ENCODE results near the gene CDC14B. TPM values are rescaled to one million over a fixed set of nuclear protein-coding genes. Genes with fewer than 3 reads are reported as not detected.

The CDC14B gene
- total RNA-seq, 1 donor from 2014 or later, result 26.0 TPM

DNA sequence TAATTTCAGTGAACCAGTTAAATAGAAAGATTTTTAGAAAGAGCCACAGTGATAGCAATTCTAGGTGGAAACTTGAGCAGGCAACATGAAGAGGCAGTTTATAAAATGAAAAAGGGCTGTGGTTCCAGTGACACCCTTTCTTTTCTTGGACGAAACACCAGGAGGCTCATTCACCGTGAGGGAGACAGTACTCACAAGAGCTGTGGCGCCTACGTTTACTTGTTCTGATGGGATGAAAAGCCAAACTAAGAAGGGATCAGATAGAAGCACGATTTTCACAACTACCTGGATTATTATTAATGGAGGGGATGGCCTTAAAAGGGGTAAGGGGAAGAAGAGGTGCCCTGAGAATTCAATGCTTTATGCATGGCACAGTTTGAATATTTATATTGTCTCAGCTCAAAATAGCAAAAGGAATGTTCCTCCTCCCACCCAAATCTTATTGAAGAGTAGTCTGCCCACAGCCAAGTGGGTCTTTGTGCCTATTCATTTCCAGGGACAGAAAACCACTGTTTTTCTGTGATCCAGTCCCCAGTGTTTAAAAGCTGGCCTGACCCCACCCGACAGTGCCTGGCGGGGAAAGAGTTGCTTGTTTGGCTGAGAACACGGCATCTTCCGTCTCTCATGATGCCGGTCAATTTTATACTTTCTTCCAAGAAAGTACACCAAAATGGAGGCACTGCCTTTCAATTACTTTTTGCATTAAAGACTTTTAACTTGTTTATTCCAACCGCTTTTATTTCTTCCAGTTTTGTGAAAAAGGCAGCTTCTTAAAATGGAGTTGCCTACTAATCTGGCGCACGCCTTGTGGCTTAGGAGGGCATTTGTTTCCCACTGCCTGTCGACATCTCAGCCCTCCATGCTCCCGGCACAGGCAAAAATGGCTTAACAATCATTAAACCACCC lies 117.8 kb downstream of the CDC14B start:
- DNase-seq, result no peak

DNA sequence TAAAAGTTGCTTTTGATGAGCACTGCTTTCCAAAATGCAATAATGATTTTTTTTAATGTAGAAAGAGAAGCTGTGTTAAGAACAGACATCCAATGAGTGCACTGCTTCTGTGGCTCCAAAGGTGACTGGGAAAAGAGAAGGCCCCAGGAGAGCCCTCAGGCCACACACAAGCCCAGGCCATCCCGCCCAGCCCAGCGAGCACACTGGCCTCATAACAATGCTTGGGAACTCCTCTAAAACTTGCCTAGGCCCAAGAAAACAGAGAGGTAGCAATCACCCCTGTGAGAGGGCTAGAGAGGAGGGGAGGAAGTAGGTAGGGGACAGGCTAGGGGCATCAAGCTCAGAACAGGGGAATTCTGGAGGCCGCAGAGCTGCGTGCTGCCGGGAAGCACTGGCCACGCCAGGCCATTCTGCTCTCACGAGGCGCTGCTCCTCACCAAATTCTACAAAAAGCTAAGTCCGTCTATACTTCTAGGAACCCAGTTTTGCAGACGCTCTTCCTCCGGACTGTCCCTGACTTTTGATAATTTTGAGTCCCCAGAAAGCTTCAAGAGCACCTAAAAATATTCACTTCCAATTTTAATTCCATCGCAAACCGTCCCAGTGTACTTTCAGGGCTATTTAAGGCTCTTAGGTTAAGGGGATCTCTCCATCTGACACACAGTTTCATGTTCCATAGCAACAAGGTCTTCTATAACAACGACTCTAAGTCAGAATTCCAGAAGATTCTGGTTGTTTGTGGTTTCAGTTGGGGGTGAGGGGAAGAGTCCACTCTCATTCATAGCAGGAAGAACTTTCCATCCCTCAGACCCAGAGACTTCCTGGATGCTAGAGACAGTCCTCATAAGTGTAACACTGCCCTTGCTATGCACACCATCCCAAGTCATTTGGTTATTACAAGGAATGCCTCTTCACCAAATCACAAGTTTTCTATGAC lies 118.7 kb downstream of the CDC14B start:
- no peak for DNase-seq

- DNase-seq, result no peak
Measured at GRCh38 chr9:96499257-96499656, 120.4 kb downstream of the CDC14B start.

GRCh38 chr9:96498796-96499195 lies 120.8 kb downstream of the CDC14B start:
- DNase-seq, result no peak

DNA sequence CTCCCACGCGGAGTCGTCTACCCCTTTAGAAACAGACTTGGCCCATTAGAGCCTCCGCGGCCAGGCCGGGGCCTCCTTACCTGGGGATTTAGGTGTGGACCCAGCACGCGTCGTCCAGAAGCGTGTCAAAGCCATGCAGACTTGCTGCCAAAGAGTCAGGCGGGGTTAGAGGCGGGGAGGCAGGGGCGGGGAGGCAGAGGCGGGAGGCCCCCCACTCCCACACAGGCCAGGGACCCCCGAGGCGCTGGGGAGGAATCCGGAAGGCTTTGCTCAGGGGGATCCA lies 122.6 kb downstream of the CDC14B start:
- DNase-seq, result no peak

- DNase-seq, result no peak
Measured at GRCh38 chr9:96496368-96497116, 123.1 kb downstream of the CDC14B start.

GRCh38 chr9:96495341-96495740 lies 124.3 kb downstream of the CDC14B start:
- DNase-seq, result no peak

GRCh38 chr9:96494215-96494800 lies 125.3 kb downstream of the CDC14B start:
- no peak for DNase-seq

DNA sequence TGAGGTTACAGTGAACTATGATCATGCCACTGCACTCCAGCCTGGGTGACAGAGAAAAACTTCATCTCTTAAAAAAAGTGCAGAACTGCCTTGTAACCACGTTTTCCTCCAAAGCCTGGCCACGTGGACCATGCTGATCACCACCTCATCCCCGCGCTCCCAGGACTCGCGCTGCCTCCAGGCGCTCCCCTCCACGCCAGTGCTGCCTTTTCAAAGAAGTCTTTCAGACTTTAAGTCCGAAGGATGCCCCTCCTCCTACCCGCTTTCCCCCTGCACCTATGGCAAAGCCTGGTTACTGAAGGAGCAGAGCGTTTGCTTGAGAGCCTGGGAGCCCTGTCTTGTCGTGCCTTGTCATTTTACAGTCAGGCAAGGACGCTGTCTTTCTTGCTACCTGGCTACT lies 125.9 kb downstream of the CDC14B start:
- DNase-seq, result no peak

- DNase-seq, result no peak
Measured at GRCh38 chr9:96492993-96493531, 126.6 kb downstream of the CDC14B start.

DNA sequence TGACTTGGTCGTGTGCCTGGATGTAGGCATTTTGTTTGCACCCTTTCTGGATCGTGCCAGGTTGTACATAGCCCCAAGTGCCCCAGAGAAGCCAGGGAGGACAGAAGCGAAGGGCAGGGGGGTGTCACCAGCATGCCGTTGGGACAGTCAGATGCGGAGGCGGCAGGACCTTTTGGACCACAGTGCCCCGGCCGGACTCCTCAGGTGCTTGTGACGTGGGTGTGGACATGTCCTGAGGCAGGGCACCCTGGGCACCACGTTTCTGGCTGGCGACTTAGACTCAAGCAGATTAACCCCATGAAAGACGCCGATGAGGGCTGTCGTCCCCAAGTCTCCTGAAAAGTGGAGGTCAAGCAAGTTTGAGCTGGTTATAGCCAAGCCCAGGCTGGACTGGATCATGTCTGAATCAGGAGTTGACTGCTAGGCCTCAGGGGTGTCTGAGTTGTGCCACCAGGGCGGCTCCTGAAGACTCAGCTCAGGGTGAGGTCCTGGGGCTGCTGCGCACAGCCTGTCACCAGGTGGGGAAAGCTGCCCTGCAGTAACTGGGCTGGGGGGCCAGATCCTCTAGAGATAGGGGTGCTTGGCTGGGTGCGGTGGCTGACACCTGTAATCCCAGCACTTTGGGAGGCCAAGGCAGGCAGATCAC lies 127.6 kb downstream of the CDC14B start:
- no peak for DNase-seq

DNA sequence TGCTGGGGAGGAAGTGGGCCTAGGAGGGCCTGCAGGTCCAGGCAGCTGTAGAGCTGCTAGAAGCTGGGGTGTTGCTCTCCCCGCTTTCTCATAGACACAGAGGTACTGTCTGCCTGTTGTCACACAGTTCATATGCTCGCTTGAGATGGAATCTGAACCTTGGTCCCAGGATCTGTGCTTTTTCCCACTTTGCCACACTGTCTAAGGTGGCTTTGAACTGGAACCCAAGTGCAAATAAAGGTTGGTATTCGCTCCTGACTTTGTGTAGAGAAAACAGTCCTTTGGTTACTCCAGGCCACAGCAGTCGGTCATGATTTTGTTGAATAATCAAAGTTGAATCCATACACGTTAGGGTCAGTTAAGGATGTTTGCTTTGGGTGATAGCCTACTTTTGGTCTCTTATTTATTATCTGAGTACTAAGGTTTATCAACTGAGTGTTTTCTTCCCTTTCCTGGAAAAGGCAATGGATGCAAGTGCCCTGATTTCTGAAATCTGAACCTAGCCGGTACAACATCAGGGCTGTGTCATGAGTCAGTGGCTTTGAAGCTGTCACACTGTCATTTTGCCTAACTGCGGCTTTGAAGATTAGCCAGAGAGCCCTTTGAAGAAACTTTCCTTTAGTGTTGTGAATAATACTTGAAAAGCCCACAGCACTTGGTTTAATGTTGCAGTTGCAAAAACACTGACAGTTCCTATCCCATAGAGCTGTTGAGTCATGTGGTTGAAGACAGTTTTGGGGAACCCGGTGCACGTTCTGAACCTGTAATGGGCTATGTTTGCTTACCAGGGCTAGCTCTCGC lies 128.4 kb downstream of the CDC14B start:
- DNase-seq, result no peak

DNA sequence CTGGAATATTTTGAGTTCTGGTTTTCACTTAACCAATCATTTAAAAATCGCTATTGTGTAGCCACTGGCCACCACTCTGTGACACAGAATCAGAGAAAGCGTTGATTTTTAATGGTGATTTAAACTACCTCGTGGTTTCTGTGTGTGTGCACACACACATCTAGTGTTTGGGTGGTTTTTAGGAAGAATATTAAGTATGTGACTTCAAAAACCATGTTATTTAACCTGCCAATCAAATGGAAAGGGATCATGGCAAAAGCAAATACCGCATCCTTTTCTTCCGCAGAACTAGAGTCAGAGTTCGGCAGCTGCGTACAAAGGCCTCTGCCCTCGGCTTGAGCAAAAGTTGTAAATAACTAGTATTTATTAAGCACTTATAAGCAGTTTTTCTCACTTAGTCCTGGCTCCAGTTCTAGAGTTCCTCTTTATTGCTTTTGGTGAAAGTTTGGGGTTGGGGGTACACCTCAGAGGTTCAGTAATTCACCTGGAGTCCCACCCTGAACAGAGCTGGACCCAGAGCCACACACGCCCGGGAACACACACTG lies 129.0 kb downstream of the CDC14B start:
- no peak for DNase-seq

- DNase-seq, result no peak
Measured at GRCh38 chr9:96489482-96489979, 130.1 kb downstream of the CDC14B start.

- DNase-seq, result peak; percentile 27
Measured at GRCh38 chr9:96487949-96488348, 131.7 kb downstream of the CDC14B start.

DNA sequence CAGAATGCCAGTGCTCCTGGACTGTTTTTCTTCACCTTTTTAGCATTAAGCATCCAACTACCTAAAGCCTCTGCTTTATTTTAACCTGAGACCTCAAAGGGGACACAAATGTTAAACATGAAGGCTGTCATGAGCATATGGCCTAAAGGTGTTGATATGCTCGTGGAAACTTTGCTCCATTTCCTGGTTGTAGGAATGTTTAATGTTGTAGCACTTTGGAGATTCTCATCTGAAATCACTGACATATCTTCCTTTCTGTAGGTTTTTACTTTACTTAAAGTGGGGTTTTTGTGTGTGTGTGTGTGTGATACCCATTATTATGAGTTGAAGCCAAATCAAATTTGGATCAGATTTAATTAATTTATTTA lies 132.6 kb downstream of the CDC14B start:
- no peak for DNase-seq

DNA sequence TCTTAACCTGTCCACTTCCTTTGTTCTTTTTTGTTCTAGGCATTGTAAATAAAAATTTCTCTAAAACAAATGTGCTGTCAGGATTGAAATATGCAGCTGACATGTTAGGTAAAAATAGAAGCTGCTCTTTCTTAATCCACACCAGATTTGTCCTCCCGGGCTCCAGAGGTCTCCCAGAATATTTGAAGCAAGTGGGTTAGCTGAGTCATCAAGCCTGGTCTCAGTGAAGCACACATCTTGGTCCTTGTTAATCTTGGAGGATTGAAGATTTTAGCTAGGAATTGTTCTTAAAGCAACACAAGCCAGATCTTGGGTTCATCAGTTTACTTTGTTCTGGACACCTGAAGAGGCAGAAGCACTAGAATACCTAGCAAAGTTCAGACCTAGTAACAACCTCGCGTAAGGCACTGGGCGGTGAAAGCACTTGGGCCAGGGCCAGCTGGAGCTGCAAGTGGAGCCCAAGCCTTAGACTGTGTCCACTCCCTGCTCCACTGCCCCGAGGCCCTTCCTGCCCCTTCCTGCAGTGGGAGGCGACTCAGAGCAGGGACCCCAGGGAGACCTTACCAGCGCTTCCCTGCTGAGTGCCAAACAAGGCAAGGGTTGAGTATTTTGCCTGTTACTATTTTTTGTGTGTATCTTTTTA lies 133.1 kb downstream of the CDC14B start:
- peak; percentile 60 for DNase-seq

GRCh38 chr9:96485280-96485679 lies 134.4 kb downstream of the CDC14B start:
- DNase-seq, result no peak

GRCh38 chr9:96484521-96484931 lies 135.1 kb downstream of the CDC14B start:
- DNase-seq, result no peak
